ENCODE results near the gene APOA1.

DNA sequence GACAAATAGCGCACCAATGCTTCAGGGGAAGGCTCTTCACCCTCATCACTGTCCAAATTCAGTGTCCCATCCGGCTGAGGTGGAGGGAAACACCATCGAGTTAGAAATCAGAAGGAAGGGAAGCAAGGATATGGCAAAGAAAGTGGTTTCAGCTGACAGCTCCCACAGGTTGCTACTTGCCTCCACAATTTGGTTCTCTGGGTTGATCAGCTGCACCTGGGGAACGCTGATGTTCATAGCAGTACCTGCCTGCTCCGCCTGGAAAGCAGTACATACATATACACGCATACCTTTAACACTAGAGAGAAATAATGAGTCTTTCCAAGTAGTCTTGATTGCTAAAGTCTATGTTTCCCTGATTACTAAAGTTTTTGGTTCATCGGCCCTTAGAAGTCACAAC, 37.8 kb upstream of the APOA1 start:
- no peak for TF ChIP-seq CTCF (optimal IDR thresholded peaks at IDR 0.05 in 1 of 3, IDR thresholded peaks at IDR 0.05 in 1 of 3, conservative IDR thresholded peaks at IDR 0.05 in 1 of 3; ENCODE audit: extremely low read depth in 1 of 3, insufficient read depth in 2 of 3, low read length in 3 of 3)
- TF ChIP-seq EZH2 (IDR thresholded peaks at IDR 0.05; ENCODE audit: low read length): no peak
